GM18520 (cell line): Measurements from ENCODE around the gene ZC3H8.

Experiments used
- ATAC-seq: cut with Tn5 transposase; IDR thresholded peaks from one replicate; pipeline ENCODE4 v1.9.1; 2021; ENCODE audit not compliant: unreplicated experiment

The ZC3H8 gene

GRCh38 chr2:112166806-112167499, 87.9 kb downstream of the ZC3H8 start:
- no peak for ATAC-seq

- no peak for ATAC-seq
Measured at GRCh38 chr2:112165296-112165695, 89.5 kb downstream of the ZC3H8 start.

GRCh38 chr2:112164876-112165275, 90.0 kb downstream of the ZC3H8 start:
- no peak for ATAC-seq

- no peak for ATAC-seq
Measured at GRCh38 chr2:112163541-112163981, 91.3 kb downstream of the ZC3H8 start.

- ATAC-seq: no peak
Measured at GRCh38 chr2:112162956-112163355, 91.9 kb downstream of the ZC3H8 start.

- no peak for ATAC-seq
Measured at GRCh38 chr2:112162341-112162740, 92.5 kb downstream of the ZC3H8 start.
